ENCODE results near the gene MYBPHL.

MYBPHL gene

DNA sequence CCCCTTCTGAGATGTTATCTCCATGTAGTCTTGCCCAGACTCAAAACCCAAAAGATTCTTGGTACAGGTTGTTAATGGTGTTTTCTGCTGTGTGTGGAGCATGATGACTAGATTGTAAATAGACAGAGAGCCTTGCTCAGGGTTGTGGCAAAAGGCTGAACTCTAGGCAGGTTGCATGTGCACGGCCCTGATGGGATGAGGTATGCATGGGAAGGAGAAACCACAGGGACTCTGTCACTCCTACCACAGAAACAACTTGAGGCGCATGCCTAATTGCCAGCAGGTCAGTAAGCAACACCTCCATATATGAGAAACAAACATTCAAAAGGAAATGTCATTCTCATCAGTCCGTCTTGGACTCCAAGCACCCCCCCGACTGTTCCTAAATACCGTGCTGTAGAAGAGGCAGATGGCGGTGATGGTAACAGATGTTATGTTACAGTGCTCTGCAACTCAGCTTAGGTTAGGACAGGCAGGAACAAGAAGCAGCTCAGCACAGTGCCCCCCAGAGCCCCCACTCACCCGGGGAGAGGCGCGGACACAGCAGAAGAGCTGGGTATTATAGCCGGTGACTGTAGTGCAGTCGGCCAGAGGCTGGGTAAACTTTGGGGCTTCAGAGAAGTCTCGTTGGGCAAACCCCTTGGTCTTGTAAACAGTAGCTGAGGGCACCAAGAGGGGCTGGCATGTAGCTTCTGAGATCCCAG, 10.9 kb downstream of the MYBPHL start:
- TF ChIP-seq GATA2 (IDR thresholded peaks at IDR 0.05; ENCODE audit: low read depth, low read length) (no peak), GATA3 (IDR thresholded peaks at IDR 0.05; ENCODE audit: low read depth, low read length) (no peak)

DNA sequence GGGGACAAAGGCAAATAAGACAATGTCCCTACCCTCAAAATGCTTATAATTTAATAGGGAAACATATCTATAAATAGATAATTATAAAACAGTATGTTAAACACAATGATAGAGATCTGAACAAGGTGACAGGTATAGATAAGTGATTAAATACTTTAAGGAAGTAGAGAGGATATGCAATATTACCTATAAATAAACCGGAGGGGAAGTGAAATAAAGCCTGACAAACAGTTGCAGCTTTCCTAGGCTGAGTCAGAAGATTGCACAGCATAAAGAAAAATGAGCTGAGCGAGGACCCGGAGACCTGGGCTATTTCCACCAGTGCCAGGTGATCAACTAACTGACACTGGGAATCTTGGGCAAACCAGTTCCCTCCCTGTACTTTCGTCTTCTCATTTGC, 12.3 kb downstream of the MYBPHL start:
- no peak for TF ChIP-seq GATA3 (IDR thresholded peaks at IDR 0.05; ENCODE audit: low read depth, low read length)

DNA sequence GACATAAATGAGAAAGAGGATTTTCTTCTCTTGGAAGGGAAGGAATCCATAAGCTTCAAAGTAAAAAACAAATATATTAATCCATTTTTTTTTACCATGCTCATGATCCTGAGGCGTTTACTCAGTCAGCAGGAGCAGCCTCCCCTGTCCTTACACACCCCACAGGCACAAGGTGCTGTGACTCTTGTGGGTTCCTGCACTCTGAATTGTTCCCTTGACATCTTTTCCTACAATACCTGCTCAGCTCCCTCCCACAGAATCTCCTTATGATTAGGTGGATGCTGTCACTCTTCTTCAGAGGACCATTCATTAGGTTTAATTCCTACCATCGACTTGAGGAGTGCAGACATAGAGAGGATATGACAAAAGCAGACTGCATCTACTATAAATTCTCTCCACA, 13.8 kb downstream of the MYBPHL start:
- no peak for TF ChIP-seq GATA2 (IDR thresholded peaks at IDR 0.05; ENCODE audit: low read depth, low read length)
- no peak for TF ChIP-seq GATA3 (IDR thresholded peaks at IDR 0.05; ENCODE audit: low read depth, low read length)

DNA sequence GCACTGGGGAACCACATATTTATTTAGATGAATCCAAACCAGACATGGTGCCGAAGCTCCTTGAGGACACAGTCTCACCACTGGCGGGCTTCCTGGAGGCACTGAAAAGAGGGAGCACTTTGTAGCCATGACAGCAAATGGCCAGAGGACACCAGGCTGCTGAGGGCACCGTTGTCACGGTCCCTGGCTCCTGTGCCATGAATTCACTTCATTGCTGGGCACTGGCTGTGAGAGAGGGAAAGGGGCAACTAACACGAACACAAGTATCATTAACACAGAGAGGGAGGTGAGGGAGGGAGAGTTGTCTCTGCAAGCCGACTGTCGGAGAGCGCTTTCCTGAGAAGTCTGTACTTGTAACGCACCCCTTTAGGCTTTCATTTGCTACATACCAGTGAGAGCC, 14.4 kb downstream of the MYBPHL start:
- no peak for TF ChIP-seq GATA2 (IDR thresholded peaks at IDR 0.05; ENCODE audit: low read depth, low read length)
- no peak for TF ChIP-seq GATA3 (IDR thresholded peaks at IDR 0.05; ENCODE audit: low read depth, low read length)

DNA sequence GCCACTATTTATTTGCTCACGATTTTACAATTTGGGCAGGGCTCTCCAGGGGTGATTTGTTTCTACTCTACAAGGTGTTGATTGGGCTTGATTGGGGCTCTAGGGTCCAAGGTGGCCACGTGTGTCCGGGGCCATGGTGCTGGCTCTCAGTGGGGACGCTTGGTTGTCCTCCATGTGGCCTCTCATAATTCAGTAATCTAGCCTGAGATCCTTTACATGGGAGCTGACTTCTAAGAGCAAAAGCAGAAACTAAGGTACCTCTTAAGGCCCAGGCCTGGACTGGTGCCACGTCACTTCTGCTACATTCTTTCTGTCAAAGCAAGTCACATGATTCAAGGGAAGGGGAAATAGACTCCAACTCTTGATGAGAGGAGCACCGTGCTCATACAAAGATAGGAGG, 15.8 kb downstream of the MYBPHL start:
- TF ChIP-seq GATA2 (IDR thresholded peaks at IDR 0.05; ENCODE audit: low read depth, low read length) (no peak), GATA3 (IDR thresholded peaks at IDR 0.05; ENCODE audit: low read depth, low read length) (no peak)

DNA sequence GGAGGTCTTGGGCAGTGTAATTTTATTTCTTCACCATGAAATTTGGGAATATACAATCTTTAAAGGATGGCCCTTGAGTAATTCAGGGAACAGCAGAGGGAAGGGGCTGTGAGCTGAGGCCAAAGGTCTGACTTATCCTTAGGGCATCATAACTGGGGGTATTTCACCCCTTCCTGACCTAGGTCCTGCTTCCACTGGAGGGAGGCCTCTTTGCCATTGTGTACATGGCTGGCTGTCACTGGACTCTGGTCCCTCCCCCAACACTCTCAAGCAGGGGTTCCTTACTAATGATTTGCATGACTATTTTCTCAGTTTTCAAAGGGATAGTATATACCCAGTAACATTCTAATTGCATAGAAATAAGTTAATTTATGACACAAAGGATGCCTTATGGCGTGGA, 16.7 kb downstream of the MYBPHL start:
- TF ChIP-seq GATA2 (IDR thresholded peaks at IDR 0.05; ENCODE audit: low read depth, low read length) (no peak), GATA3 (IDR thresholded peaks at IDR 0.05; ENCODE audit: low read depth, low read length) (no peak)

DNA sequence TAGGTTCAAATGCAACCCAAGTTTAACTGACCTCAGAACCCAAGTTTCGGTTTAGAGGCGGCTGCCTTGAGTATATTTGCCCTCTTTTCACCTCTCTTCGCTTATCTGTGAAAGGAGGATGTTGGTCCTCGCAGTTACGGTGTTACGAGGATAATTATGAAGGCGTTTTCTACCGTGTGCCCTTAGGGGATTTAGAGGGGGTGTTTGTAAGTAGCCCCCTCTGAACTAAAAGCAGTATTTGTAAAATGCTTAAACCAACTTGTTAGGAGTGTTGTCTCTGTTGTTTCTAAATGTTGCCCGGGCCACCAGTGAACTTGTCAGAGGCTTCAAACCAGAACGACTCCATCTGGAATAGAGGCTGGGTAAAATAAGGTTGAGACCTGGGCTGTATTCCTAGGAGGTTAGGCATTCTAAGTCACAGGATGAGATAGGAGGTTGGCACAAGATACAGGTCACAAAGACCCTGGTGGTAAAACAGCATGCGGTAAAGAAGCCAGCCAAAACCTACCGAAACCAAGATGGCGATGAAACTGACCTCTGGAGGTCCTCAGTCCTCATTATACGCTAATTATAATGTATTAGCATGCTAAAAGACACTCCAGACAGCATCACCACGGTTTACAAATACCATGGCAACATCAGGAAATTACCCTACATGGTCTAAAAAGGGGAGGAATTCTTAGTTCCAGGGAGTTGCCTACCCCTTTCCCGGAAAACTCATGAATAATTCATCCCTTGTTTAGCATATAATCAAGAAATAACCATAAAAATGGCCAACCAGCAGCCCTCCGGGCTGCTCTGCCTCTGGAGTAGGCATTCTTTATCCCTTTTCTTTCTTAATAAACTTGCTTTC, 22.8 kb downstream of the MYBPHL start:
- no peak for TF ChIP-seq GATA3 (IDR thresholded peaks at IDR 0.05; ENCODE audit: low read depth, low read length)
- TF ChIP-seq GATA2 (IDR thresholded peaks at IDR 0.05; ENCODE audit: low read depth, low read length), result no peak

DNA sequence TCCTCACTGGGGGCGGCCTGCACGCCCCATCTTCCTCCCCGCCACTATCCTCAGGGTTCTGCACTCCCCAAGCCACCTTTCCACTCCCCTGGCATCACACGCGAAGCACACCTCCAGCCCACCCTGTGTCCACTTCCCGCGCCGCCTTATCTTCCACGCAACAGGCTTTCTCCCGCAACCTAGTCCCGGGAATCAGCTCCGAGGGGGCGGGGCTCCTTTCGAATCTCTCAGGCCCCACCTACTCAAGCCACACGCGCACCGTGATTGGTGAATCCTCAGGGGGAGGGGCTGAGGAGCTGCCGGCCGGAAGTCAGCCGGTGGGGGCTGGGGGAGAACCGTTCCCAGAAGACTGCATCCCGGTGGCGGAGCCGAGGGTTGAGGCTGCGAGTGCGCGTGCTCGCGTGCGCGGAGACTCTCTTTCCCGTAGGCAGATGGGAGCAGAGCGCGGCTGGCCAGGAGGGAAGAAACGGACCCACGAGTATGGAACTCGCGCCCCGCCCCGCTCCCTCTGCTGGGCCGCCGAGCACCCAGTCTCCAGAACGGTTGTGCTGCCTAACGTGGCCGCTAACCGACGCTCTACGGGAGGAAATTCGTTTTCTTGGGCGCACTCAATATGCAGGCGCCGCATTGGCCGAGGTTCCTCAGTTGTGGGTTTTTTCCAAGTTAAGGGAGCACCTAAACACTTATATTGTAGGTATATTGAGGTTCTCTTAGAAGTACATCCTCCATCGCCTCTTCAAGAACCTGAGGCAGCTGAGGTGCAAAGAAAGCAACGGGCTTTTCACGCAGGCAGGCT, 23.7 kb downstream of the MYBPHL start, which contains the start of gene PSRC1:
PSRC1 (minus strand) TSS at position 194 of the 796 bp plus-strand sequence.
- TF ChIP-seq GATA2 (IDR thresholded peaks at IDR 0.05; ENCODE audit: low read depth, low read length), result no peak
- TF ChIP-seq GATA3 (IDR thresholded peaks at IDR 0.05; ENCODE audit: low read depth, low read length), result no peak

DNA sequence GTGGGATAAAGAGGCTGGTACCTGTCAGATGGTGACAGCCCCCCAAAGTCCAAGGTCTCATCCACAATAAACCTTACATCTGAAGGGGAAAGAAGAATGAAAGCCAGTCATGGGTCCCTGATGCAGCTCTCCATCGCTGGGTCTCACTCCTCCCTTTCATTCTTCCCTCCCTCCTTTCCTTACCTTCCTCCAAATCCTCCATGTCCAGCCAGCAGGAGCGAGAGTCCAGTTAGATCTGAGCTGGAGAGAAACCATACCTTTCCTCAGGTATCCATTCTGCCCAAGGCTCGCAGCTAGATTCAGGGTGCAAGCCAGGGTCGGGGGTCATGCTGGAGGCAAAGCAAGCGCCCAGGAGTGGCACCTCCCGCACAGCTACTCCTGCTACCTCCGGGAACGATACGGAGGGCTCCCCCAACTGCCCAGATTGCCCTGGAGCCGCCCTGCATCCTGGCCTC, 24.3 kb downstream of the MYBPHL start:
- TF ChIP-seq GATA2 (IDR thresholded peaks at IDR 0.05; ENCODE audit: low read depth, low read length) (no peak), GATA3 (IDR thresholded peaks at IDR 0.05; ENCODE audit: low read depth, low read length) (no peak)

DNA sequence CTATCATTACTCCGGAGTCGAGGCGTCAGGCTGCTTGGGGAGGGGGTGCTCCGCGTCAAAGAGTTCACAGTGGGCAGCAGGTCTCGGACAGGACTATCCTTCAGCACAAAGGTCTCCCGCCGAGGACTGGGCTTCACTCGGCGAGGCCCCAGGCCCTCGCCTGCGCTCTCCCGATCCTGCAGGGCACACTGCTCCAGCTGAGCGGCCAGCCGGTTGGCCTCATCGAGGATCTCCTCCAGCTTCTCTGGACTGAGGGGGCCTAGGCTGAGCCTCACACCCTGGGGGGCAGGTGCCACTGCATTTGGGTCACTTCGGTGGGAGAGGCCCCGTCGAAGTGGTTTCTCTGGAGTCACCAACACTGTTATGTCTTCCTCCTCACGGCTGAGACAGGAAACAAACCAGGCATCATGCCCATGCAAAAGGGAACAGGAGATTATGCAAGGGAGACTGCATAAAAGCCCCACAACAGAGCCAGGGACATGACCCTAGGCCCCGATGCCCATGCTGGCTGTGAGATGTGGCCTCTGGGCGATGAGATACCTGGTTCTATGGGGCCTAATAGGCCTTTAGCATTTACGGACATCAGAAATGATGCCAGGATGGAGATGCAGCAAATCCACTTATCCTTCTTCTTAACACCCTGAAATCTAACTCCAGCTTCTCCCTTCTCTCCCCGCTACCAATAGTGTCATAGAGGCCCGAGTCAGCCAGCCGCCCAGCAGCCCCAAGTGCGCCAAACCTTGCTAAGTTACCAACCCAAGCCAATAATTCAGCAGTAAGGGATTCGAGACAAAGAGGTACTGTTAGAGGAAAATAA, 24.9 kb downstream of the MYBPHL start:
- TF ChIP-seq GATA3 (IDR thresholded peaks at IDR 0.05; ENCODE audit: low read depth, low read length), result no peak
- TF ChIP-seq GATA2 (IDR thresholded peaks at IDR 0.05; ENCODE audit: low read depth, low read length), result no peak

DNA sequence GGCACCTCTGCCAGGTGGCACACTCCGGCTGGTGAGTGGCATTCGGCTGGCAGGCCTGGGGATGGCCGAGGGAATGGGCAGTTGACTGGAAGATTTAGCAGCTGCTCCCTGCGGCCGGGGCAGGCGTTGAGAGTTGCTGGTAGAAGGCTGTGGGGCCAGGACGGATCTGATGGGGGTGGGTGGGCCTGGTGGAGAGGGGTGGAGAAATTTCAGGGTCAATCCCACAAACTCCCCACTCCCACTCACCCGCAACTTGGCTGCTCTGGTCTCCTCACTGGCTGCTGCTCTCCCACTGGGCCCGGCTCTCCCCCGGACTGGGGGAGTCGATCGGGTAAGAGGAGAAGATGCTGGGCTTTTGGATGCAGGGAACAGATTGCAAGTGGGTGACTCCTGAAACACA, 25.9 kb downstream of the MYBPHL start:
- TF ChIP-seq GATA2 (IDR thresholded peaks at IDR 0.05; ENCODE audit: low read depth, low read length), result no peak

DNA sequence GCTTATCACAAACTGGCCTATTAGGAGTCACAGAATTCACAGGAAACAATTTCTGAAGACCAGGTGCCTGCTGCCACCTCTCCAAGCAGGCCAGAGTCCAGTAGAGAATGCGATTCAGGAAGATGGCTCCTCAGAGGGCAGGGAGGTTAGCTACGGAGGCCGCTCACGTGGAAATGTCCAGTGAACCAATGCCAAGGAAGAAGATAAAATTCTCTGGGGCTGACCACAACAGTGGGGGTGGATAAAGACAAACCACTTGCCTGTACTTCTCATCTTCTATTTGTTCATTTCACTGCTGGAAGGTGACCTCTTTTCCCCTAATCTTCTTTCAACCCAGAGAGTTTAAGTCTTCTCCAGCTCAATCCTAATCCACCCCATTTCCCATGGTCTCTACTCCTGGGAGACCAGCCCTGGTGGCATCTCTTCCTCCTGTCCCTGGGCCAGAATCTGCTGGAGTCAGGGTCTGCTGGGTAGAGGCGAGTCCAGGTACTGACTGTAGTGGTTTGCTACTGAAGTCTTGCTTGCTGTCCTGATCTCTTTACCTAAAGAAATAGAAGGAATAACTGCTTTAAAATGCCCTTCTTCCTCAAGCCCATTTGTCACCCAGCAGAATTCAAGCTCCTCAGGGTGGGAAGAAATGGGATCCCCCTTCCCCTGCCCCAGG, 27.1 kb downstream of the MYBPHL start:
- TF ChIP-seq GATA2 (IDR thresholded peaks at IDR 0.05; ENCODE audit: low read depth, low read length), result no peak

Data from SH-SY5Y (cell line).